ENCODE measurements around the gene TEX12. TPM values are rescaled to one million over a fixed set of nuclear protein-coding genes. Genes with fewer than 3 reads are reported as not detected.

The TEX12 gene
- total RNA-seq, 6 donors from 2014 or later: 0.37 to 0.89 TPM; not detected in 4

DNA sequence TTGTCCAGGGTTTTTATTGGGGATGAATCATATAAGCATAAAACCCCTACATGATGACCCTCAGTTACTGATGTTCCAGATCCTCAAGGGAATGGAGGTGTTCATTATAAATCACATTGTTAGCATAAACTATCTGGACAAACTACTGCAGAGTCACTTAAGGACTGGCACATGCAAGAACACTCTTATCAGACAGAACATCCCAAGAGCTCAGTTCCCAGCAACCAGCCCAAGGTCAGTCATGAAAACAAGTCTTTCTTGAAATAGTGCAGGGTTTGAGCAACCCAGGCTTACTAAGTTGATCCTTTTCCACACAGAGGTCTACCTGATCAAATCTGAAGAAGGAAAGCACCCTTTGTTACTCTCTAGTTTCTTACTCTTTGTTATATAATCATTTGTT lies 45.5 kb downstream of the TEX12 start:
- Histone ChIP-seq H3K4me1 (no peaks in the 10 kb centered on the region), H3K9me3 (no peaks in the 10 kb centered on the region), H3K27me3 (no peaks in the 10 kb centered on the region), H3K4me3 (no peak overlapping the region), H3K27ac (no peak overlapping the region), H3K36me3 (no peaks in the 10 kb centered on the region)
- no peak for ATAC-seq (ENCODE audit: low FRiP score in 2 of 2)
- TF ChIP-seq POLR2AphosphoS5 (IDR thresholded peaks at IDR 0.05) (no peak), EP300 (IDR thresholded peaks at IDR 0.05) (no peak), POLR2A (IDR thresholded peaks at IDR 0.05) (no peak)
- TF ChIP-seq, protein P1, sequence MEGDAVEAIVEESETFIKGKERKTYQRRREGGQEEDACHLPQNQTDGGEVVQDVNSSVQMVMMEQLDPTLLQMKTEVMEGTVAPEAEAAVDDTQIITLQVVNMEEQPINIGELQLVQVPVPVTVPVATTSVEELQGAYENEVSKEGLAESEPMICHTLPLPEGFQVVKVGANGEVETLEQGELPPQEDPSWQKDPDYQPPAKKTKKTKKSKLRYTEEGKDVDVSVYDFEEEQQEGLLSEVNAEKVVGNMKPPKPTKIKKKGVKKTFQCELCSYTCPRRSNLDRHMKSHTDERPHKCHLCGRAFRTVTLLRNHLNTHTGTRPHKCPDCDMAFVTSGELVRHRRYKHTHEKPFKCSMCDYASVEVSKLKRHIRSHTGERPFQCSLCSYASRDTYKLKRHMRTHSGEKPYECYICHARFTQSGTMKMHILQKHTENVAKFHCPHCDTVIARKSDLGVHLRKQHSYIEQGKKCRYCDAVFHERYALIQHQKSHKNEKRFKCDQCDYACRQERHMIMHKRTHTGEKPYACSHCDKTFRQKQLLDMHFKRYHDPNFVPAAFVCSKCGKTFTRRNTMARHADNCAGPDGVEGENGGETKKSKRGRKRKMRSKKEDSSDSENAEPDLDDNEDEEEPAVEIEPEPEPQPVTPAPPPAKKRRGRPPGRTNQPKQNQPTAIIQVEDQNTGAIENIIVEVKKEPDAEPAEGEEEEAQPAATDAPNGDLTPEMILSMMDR (IDR thresholded peaks at IDR 0.05): no peak
- DNase-seq: no peak

DNA sequence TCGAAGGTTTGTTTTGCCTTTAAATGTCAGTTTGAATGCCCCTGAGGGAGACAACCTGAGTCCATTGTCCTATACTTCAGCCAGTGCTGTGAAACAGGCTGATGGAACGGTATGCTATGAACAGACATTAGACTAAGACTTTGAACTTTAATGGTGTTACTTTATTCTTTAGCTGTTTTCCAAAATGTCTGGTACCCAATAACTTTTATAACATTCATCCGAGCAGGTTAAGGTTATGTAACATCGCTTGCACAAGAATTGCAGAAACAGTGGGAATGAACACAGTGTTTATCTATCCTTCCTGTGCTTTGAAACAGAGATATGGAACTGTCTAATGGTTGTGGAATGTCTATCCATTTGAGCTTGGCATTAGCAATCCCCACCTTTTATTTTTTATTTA lies 46.6 kb downstream of the TEX12 start:
- 73 to 90% methylated on average over 4 of the region's 4 CpGs for WGBS, 2 donors
- no peaks in the 10 kb centered on the region for H3K36me3 ChIP-seq
- no peak for DNase-seq
- no peak overlapping the region for H3K4me3 ChIP-seq
- H3K27ac ChIP-seq: no peak overlapping the region
- TF ChIP-seq, protein P1 (IDR thresholded peaks at IDR 0.05): no peak
- TF ChIP-seq EP300 (IDR thresholded peaks at IDR 0.05) (no peak), POLR2AphosphoS5 (IDR thresholded peaks at IDR 0.05) (no peak), POLR2A (IDR thresholded peaks at IDR 0.05) (no peak)
- no peaks in the 10 kb centered on the region for H3K4me1 ChIP-seq
- H3K9me3 ChIP-seq: no peaks in the 10 kb centered on the region
- no peak for ATAC-seq (ENCODE audit: low FRiP score in 2 of 2)
- no peaks in the 10 kb centered on the region for H3K27me3 ChIP-seq

DNA sequence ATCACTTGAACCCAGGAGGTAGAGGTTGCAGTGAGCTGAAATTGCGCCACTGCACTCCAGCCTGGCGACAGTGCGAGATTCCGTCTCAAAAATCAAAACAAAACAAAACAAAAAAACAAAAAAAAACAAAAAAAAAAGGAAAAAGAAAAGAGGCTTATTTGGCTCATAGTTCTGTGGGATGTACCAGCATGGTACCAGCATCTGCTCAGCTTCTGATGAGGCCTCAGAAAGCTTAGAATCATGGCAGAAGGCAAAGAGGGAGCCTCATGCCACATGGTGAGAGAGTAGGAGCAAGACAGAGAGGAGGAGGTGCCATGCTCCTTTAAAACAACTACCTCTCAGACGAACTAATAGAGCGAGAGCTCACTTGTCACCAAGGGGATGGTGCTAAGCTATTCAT lies 48.4 kb downstream of the TEX12 start:
- DNase-seq: no peak
- no peak for ATAC-seq (ENCODE audit: low FRiP score in 2 of 2)

DNA sequence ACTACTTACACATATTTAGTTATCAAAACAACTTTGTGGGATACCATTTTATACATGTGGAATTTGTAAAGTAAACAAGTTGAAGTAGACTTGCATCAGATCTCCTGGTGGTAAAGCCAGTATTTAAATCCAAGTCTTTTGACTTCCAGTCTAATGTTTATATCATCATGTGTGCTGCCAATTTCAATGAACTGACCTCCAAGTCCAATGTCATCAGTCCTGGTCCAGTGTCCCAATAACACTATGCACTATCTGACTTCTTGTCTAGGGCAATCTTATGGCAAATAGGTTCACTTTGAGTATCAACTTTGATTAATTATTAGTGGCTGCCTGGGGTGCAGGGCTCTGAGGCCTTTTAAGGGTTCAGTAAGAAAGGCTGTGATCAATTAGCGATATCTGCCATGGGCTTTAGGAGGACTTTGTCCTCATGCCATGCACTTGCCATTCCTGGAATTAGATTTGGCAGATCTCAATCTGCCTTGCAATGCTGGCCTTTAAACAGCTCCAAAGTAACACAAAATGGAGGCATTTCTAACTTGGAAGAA lies 49.5 kb downstream of the TEX12 start:
- Histone ChIP-seq H3K4me1 (peaks cover 0 to 4% (median under 1%) of the 10 kb centered on the region in 4 donors), H3K27me3 (no peaks in the 10 kb centered on the region), H3K36me3 (no peaks in the 10 kb centered on the region), H3K9me3 (no peaks in the 10 kb centered on the region), H3K4me3 (no peak overlapping the region), H3K27ac (no peak overlapping the region)
- no peak for ATAC-seq (ENCODE audit: low FRiP score in 2 of 2)
- TF ChIP-seq POLR2AphosphoS5 (IDR thresholded peaks at IDR 0.05) (no peak), POLR2A (IDR thresholded peaks at IDR 0.05) (no peak), EP300 (IDR thresholded peaks at IDR 0.05) (no peak)
- TF ChIP-seq, protein P1 (IDR thresholded peaks at IDR 0.05): no peak
- no peak for DNase-seq
- WGBS, 2 donors: 82 to 96% methylated on average over 1 of the region's 1 CpG

More for the DNA sequence above, 48.4 kb downstream of the TEX12 start:
- H3K36me3 ChIP-seq: no peaks in the 10 kb centered on the region
- peaks cover 0 to 4% (median 0%) of the 10 kb centered on the region in 4 donors for H3K4me1 ChIP-seq
- no peak overlapping the region for H3K27ac ChIP-seq
- no peaks in the 10 kb centered on the region for H3K27me3 ChIP-seq
- TF ChIP-seq, protein P1 (IDR thresholded peaks at IDR 0.05): no peak
- TF ChIP-seq POLR2A (IDR thresholded peaks at IDR 0.05) (no peak), EP300 (IDR thresholded peaks at IDR 0.05) (no peak), POLR2AphosphoS5 (IDR thresholded peaks at IDR 0.05) (no peak)
- no peak overlapping the region for H3K4me3 ChIP-seq
- H3K9me3 ChIP-seq: no peaks in the 10 kb centered on the region
- WGBS, 2 donors: 84 to 87% methylated on average over 6 of the region's 6 CpGs

Data from upper lobe of left lung (tissue), 6 donors.